ENCODE results near the gene C1orf115. TPM values are rescaled to one million over a fixed set of nuclear protein-coding genes. Genes with fewer than 3 reads are reported as not detected.

C1orf115 gene
- total and polyA plus RNA-seq, 9 of the 15 experiments (the other 6 are each of a cell fraction or from before 2014, with no cell fraction given), result not detected

GRCh38 chr1:220741349-220741748, 51.2 kb downstream of the C1orf115 start:
- ATAC-seq, result no peak
- H3K36me3 ChIP-seq (ENCODE audit: control insufficient read depth, insufficient read depth, low read length), result no peaks in the 10 kb centered on the region
- no peak overlapping the region for H3K4me2 ChIP-seq (ENCODE audit: insufficient read depth, low read length)
- no peaks in the 10 kb centered on the region for H3K9me1 ChIP-seq (ENCODE audit: control insufficient read depth, insufficient read depth, low read length)
- peaks cover 0 to 4% of the 10 kb centered on the region in 2 experiments; a peak in 2 of 5 replicates for H3K27me3 ChIP-seq (ENCODE audit: control insufficient read depth in 2 of 2, insufficient read depth in 2 of 2, low read length in 2 of 2)
- TF ChIP-seq SAP30 (IDR thresholded peaks at IDR 0.05; ENCODE audit: borderline replicate concordance, insufficient read depth, low read depth, low read length, poor library complexity, severe bottlenecking) (no peak), POLR3A (IDR thresholded peaks at IDR 0.05; ENCODE audit: borderline replicate concordance, extremely low read depth, insufficient read depth, insufficient read length) (no peak), SIN3A (IDR thresholded peaks at IDR 0.05; ENCODE audit: borderline replicate concordance in 2 of 2, control insufficient read depth in 1 of 2, low read depth in 2 of 2, low read length in 2 of 2) (no peak), RBBP5 (IDR thresholded peaks at IDR 0.05; ENCODE audit: borderline replicate concordance, insufficient read depth, low read length, poor library complexity, severe bottlenecking) (no peak), E2F1 (CRISPR knock-in tag; IDR thresholded peaks at IDR 0.05) (no peak), PRMT5 (CRISPR knock-in tag; IDR thresholded peaks at IDR 0.05) (no peak), NCOR1 (IDR thresholded peaks at IDR 0.05) (no peak), CREBBP (IDR thresholded peaks at IDR 0.05; ENCODE audit: low read depth, low read length) (no peak), KAT7 (CRISPR knock-in tag; IDR thresholded peaks at IDR 0.05; ENCODE audit: borderline replicate concordance) (no peak), NCOA4 (IDR thresholded peaks at IDR 0.05; ENCODE audit: partially characterized antibody) (no peak), KLF13 (tag; IDR thresholded peaks at IDR 0.05; ENCODE audit: borderline replicate concordance, low read depth) (no peak), FOXJ3 (CRISPR knock-in tag; IDR thresholded peaks at IDR 0.05) (no peak), RBM34 (IDR thresholded peaks at IDR 0.05; ENCODE audit: borderline replicate concordance, insufficient read depth, low read length) (no peak)
- intact Hi-C loops (cut with micrococcal nuclease), result no loop called here
- ChIA-PET CTCF (ENCODE audit: low intra/inter-chr PET ratio) (no interaction called here), POLR2A (no interaction called here)
- no TSS peak for BruUV-seq (replicated peaks)
- no peak for DNase-seq (ENCODE audit: extremely low read depth in 1 of 4, low spot score in 3 of 4)
- no peak overlapping the region for H3K27ac ChIP-seq (ENCODE audit: extremely low read depth, low read depth, low read length)
- 0% methylated on average over 2 of the region's 2 CpGs for WGBS (ENCODE audit: insufficient coverage, low coverage, missing lambda C conversion rate)
- H4K20me1 ChIP-seq (replicated peaks; ENCODE audit: control insufficient read depth, insufficient read depth, low read length), result no peaks in the 10 kb centered on the region
- no peaks in the 10 kb centered on the region for H3K4me1 ChIP-seq (replicated peaks in 1 of 2; ENCODE audit: control insufficient read depth in 2 of 2, insufficient read depth in 2 of 2, low read length in 2 of 2)
- in situ Hi-C loops (cut with MboI), result no loop called here
- H2AFZ ChIP-seq (ENCODE audit: low read depth, low read length), result no peak overlapping the region
- no peaks in the 10 kb centered on the region for H3K79me2 ChIP-seq (ENCODE audit: control insufficient read depth, insufficient read depth, low read length)
- no peak for FAIRE-seq
- no peak overlapping the region for H3K9ac ChIP-seq (ENCODE audit: insufficient read depth in 1 of 2, low read depth in 2 of 2, low read length in 2 of 2)
- no peak overlapping the region for H3K4me3 ChIP-seq
- no peaks in the 10 kb centered on the region for H3K9me3 ChIP-seq (replicated peaks; ENCODE audit: control insufficient read depth, insufficient read depth, low read depth, low read length)
